Endothelial cell (in vitro differentiated cells): ENCODE data around the gene TMEM18. TPM values are rescaled to one million over a fixed set of nuclear protein-coding genes. Genes with fewer than 3 reads are reported as not detected.

Source experiments
- DNase-seq: peaks from one replicate; pipeline ENCODE4 v3.0.0; 2021; ENCODE audit warnings: low spot score
- H3K27ac Mint-ChIP-seq: one replicate; pipeline ENCODE4 v1.8.0; 2021; ENCODE audit warnings: mixed read lengths, inconsistent platforms; ENCODE audit not compliant: unreplicated experiment
- H3K27me3 Mint-ChIP-seq: one replicate; pipeline ENCODE4 v1.8.0; 2021; ENCODE audit warnings: mild to moderate bottlenecking, moderate library complexity, mixed read lengths, inconsistent platforms; ENCODE audit not compliant: unreplicated experiment
- H3K36me3 Mint-ChIP-seq: one replicate; pipeline ENCODE4 v1.8.0; 2021; ENCODE audit warnings: mild to moderate bottlenecking, low read depth, mixed read lengths, inconsistent platforms; ENCODE audit not compliant: unreplicated experiment
- H3K4me1 Mint-ChIP-seq: one replicate; pipeline ENCODE4 v1.8.0; 2021; ENCODE audit warnings: mild to moderate bottlenecking, mixed read lengths, inconsistent platforms; ENCODE audit not compliant: unreplicated experiment
- H3K4me3 Mint-ChIP-seq: one replicate; pipeline ENCODE4 v1.8.0; 2021; ENCODE audit warnings: mild to moderate bottlenecking, mixed read lengths, inconsistent platforms; ENCODE audit not compliant: unreplicated experiment
- H3K9me3 Mint-ChIP-seq: one replicate; pipeline ENCODE4 v1.8.0; 2021; ENCODE audit warnings: mixed read lengths, inconsistent platforms; ENCODE audit not compliant: unreplicated experiment
- CTCF ChIP-seq: fragments of 200-600 bp; sonication (generic); IDR thresholded peaks from one replicate; pipeline ENCODE4 v1.5.0; 2021; ENCODE audit warnings: antibody characterized with exemption; ENCODE audit not compliant: unreplicated experiment
- total RNA-seq: library from RNA; stranded (reverse); fragmentation: NEBNext Ultra II Directional; extraction: Animal tissue kit (Norgen Biotek cat#: 25700); gene quantifications from one replicate; pipeline ENCODE4 v1.2.1, GENCODE V29; 2021; ENCODE audit not compliant: unreplicated experiment

TMEM18 gene
- total RNA-seq, 1 donor from 2014 or later: 26.3 TPM

DNA sequence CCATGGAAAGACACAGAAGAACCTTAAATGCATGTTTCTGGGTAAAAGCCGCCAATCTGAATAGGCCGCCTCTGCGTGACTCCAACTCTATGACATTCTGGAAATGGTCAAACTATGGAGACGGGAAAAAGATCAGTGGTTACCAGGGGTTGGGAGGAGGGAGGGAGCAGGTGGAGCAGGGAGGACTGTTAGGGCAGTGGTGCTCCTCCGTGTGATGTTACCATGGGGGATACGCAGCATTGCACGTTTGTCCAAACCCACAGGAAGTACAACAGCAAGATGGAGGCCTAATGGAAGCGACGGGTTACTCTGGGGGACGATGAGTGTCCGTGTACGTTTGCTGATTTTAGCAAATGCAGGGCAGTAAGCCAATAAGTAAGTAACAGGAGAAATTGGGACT, 17.2 kb downstream of the TMEM18 start:
- Mint-ChIP-seq H3K4me3 (no peak overlapping the region), H3K27ac (no peak overlapping the region), H3K4me1 (peaks cover 14% of the 10 kb centered on the region), H3K9me3 (peaks cover 4% of the 10 kb centered on the region), H3K27me3 (peaks cover 11% of the 10 kb centered on the region), H3K36me3 (peaks cover 9% of the 10 kb centered on the region)
- TF ChIP-seq CTCF: no peak
- no peak for DNase-seq

- H3K27ac Mint-ChIP-seq: no peak overlapping the region
- no peaks in the 10 kb centered on the region for H3K36me3 Mint-ChIP-seq
- H3K9me3 Mint-ChIP-seq: no peaks in the 10 kb centered on the region
- H3K27me3 Mint-ChIP-seq: peaks cover 7% of the 10 kb centered on the region
- H3K4me1 Mint-ChIP-seq: peaks cover 14% of the 10 kb centered on the region
- H3K4me3 Mint-ChIP-seq: no peak overlapping the region
- no peak for DNase-seq
- no peak for TF ChIP-seq CTCF
These were observed 18.8 kb downstream of the TMEM18 start for GRCh38 chr2:658426-658825.

DNA sequence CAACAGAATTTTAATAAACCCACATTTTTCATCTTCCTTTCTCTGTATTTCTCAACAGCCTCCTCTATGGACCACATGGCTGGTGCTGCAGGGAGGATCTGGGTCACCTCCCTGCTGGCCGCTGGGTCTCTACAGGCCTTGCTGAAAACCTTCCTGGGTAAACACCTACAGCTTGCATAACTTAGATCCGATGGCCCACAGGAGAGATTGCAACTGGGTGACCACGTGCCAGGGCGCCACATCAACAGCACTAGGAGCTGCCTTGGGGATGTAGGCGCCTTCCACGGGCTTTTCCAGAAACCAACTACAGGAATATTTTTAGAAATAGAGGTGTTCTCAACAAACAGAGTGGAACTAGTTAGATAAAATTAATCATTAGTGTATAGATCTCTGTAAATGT, 19.4 kb downstream of the TMEM18 start:
- no peaks in the 10 kb centered on the region for H3K36me3 Mint-ChIP-seq
- peaks cover 7% of the 10 kb centered on the region for H3K27me3 Mint-ChIP-seq
- no peaks in the 10 kb centered on the region for H3K9me3 Mint-ChIP-seq
- DNase-seq: no peak
- H3K4me3 Mint-ChIP-seq: no peak overlapping the region
- H3K27ac Mint-ChIP-seq: no peak overlapping the region
- H3K4me1 Mint-ChIP-seq: peaks cover 13% of the 10 kb centered on the region
- no peak for TF ChIP-seq CTCF

GRCh38 chr2:656676-657075, 20.5 kb downstream of the TMEM18 start:
- Mint-ChIP-seq H3K27ac (no peak overlapping the region), H3K9me3 (no peaks in the 10 kb centered on the region), H3K4me3 (no peak overlapping the region), H3K27me3 (peaks cover 4% of the 10 kb centered on the region), H3K4me1 (peaks cover 12% of the 10 kb centered on the region), H3K36me3 (no peaks in the 10 kb centered on the region)
- TF ChIP-seq CTCF: no peak
- DNase-seq: no peak

- Mint-ChIP-seq H3K36me3 (no peaks in the 10 kb centered on the region), H3K4me3 (no peak overlapping the region), H3K4me1 (peaks cover 12% of the 10 kb centered on the region), H3K9me3 (no peaks in the 10 kb centered on the region), H3K27me3 (no peaks in the 10 kb centered on the region), H3K27ac (no peak overlapping the region)
- no peak for DNase-seq
- TF ChIP-seq CTCF: no peak
These were observed 21.6 kb downstream of the TMEM18 start for GRCh38 chr2:655626-656025.
